Measurements from ENCODE around the gene NTN5.

Gene NTN5

GRCh38 chr19:48631225-48631624, 41.6 kb downstream of the NTN5 start:
- no peak for DNase-seq (ENCODE audit: low read depth)
- no peak for TF ChIP-seq CTCF (conservative IDR thresholded peaks at IDR 0.05; ENCODE audit: low read length)
- H3K4me3 ChIP-seq (ENCODE audit: low read length): no peak overlapping the region

- H3K4me3 ChIP-seq (ENCODE audit: low read length): no peak overlapping the region
- TF ChIP-seq CTCF (conservative IDR thresholded peaks at IDR 0.05; ENCODE audit: low read length): no peak
- DNase-seq (ENCODE audit: low read depth): no peak
Measured at GRCh38 chr19:48630296-48631063, 42.3 kb downstream of the NTN5 start.

GRCh38 chr19:48629599-48630295, 43.1 kb downstream of the NTN5 start:
- TF ChIP-seq CTCF (conservative IDR thresholded peaks at IDR 0.05; ENCODE audit: low read length): no peak
- H3K4me3 ChIP-seq (ENCODE audit: low read length): no peak overlapping the region
- no peak for DNase-seq (ENCODE audit: low read depth)

GRCh38 chr19:48629297-48629598, 43.6 kb downstream of the NTN5 start:
- TF ChIP-seq CTCF (conservative IDR thresholded peaks at IDR 0.05; ENCODE audit: low read length): no peak
- no peak overlapping the region for H3K4me3 ChIP-seq (ENCODE audit: low read length)

GRCh38 chr19:48628486-48629296, 44.1 kb downstream of the NTN5 start:
- DNase-seq (ENCODE audit: low read depth): no peak
- no peak for TF ChIP-seq CTCF (conservative IDR thresholded peaks at IDR 0.05; ENCODE audit: low read length)
- H3K4me3 ChIP-seq (ENCODE audit: low read length): no peak overlapping the region

More at GRCh38 chr19:48629297-48629598, 43.6 kb downstream of the NTN5 start:
- DNase-seq (ENCODE audit: low read depth): no peak

- no peak for DNase-seq (ENCODE audit: low read depth)
- TF ChIP-seq CTCF (conservative IDR thresholded peaks at IDR 0.05; ENCODE audit: low read length): no peak
- H3K4me3 ChIP-seq (ENCODE audit: low read length): no peak overlapping the region
Measured at GRCh38 chr19:48627865-48628314, 44.9 kb downstream of the NTN5 start.
